Left ventricle myocardium inferior (tissue), 1 donor: ENCODE data around the gene AASDH. TPM values are rescaled to one million over a fixed set of nuclear protein-coding genes. Genes with fewer than 3 reads are reported as not detected.

Experiments used
- DNase-seq: peaks from one replicate; pipeline ENCODE4 v3.0.0-alpha.2; 2020
- H3K27ac ChIP-seq: fragments of 200-600 bp; replicated peaks from 2 replicates; pipeline ENCODE4 v1.8.0; 2021
- H3K27me3 ChIP-seq: fragments of 200-600 bp; 2 replicates; pipeline ENCODE4 v1.8.0; 2021; ENCODE audit warnings: low read depth
- H3K36me3 ChIP-seq: fragments of 200-600 bp; 2 replicates; pipeline ENCODE4 v1.8.0; 2021
- H3K4me1 ChIP-seq: fragments of 200-600 bp; 2 replicates; pipeline ENCODE4 v1.8.0; 2021
- H3K4me3 ChIP-seq: fragments of 200-600 bp; 2 replicates; pipeline ENCODE4 v1.8.0; 2021; ENCODE audit warnings: mild to moderate bottlenecking, moderate library complexity
- H3K9me3 ChIP-seq: fragments of 200-600 bp; replicated peaks from 2 replicates; pipeline ENCODE4 v1.8.0; 2021
- intact Hi-C: fragments of 100-400 bp; cut with micrococcal nuclease; formaldehyde crosslinking; loops from one replicate; pipeline ENCODE4 v1.11.0; 2022
- total RNA-seq: library from RNA; stranded (reverse); fragmentation: NEBNext Ultra II Directional; extraction: Animal tissue kit (Norgen Biotek cat#: 25700); gene quantifications from one replicate; pipeline ENCODE4 v1.2.1, GENCODE V29; 2021
- TF ChIP-seq, protein P1 (sequence below): fragments of 200-600 bp; IDR thresholded peaks from 2 replicates; pipeline ENCODE4 v1.8.0; 2021; ENCODE audit warnings: antibody characterized with exemption, mild to moderate bottlenecking, borderline replicate concordance
- donor health status: DM: no; HTN: yes; CAD: no; lungs with severe emphysema.

AASDH gene
- total RNA-seq, 1 donor from 2014 or later: 6.9 TPM

GRCh38 chr4:56408978-56409377, 21.7 kb upstream of the AASDH start:
- H3K27ac ChIP-seq: no peak overlapping the region
- no peaks in the 10 kb centered on the region for H3K27me3 ChIP-seq
- intact Hi-C loops: no loop called here
- peaks cover 23% of the 10 kb centered on the region for H3K4me1 ChIP-seq
- TF ChIP-seq, protein P1, sequence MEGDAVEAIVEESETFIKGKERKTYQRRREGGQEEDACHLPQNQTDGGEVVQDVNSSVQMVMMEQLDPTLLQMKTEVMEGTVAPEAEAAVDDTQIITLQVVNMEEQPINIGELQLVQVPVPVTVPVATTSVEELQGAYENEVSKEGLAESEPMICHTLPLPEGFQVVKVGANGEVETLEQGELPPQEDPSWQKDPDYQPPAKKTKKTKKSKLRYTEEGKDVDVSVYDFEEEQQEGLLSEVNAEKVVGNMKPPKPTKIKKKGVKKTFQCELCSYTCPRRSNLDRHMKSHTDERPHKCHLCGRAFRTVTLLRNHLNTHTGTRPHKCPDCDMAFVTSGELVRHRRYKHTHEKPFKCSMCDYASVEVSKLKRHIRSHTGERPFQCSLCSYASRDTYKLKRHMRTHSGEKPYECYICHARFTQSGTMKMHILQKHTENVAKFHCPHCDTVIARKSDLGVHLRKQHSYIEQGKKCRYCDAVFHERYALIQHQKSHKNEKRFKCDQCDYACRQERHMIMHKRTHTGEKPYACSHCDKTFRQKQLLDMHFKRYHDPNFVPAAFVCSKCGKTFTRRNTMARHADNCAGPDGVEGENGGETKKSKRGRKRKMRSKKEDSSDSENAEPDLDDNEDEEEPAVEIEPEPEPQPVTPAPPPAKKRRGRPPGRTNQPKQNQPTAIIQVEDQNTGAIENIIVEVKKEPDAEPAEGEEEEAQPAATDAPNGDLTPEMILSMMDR: no peak
- H3K36me3 ChIP-seq: no peaks in the 10 kb centered on the region
- DNase-seq: no peak
- H3K9me3 ChIP-seq: no peaks in the 10 kb centered on the region
- no peak overlapping the region for H3K4me3 ChIP-seq

GRCh38 chr4:56406151-56406550, 18.9 kb upstream of the AASDH start:
- H3K27ac ChIP-seq: no peak overlapping the region
- H3K27me3 ChIP-seq: no peaks in the 10 kb centered on the region
- no peak for DNase-seq
- intact Hi-C loops: no loop called here
- H3K36me3 ChIP-seq: peaks cover 6% of the 10 kb centered on the region
- no peaks in the 10 kb centered on the region for H3K9me3 ChIP-seq
- peaks cover 19% of the 10 kb centered on the region for H3K4me1 ChIP-seq
- H3K4me3 ChIP-seq: no peak overlapping the region
- TF ChIP-seq, protein P1: no peak

DNA sequence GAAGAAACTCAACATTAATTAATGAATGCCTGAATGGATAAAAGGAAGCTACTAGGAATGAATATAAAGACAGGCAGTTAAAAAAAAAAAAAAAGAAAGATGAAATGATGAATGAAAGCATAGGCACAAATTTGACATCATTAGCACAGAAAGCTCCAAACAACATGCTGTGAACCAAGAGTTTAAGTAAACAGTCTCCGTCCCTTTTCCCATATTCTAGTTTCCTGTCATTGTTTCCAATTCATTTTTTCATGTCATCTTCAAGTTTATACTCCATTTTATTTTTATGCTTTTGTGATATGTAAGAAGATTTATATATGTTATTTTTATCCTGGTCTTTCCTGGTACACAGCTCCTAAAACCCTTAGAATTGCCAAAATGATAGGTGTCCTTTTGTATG, 17.7 kb upstream of the AASDH start:
- Histone ChIP-seq H3K4me3 (no peak overlapping the region), H3K36me3 (peaks cover 17% of the 10 kb centered on the region), H3K9me3 (no peaks in the 10 kb centered on the region), H3K4me1 (peaks cover 7% of the 10 kb centered on the region), H3K27ac (no peak overlapping the region), H3K27me3 (no peaks in the 10 kb centered on the region)
- TF ChIP-seq, protein P1: no peak
- no peak for DNase-seq
- intact Hi-C loops: no loop called here

GRCh38 chr4:56400560-56400959, 13.3 kb upstream of the AASDH start:
- intact Hi-C loops: no loop called here
- no peak for DNase-seq
- no peaks in the 10 kb centered on the region for H3K9me3 ChIP-seq
- H3K27ac ChIP-seq: no peak overlapping the region
- no peaks in the 10 kb centered on the region for H3K4me1 ChIP-seq
- H3K36me3 ChIP-seq: peaks cover 17% of the 10 kb centered on the region
- no peaks in the 10 kb centered on the region for H3K27me3 ChIP-seq
- TF ChIP-seq, protein P1: no peak
- H3K4me3 ChIP-seq: no peak overlapping the region

DNA sequence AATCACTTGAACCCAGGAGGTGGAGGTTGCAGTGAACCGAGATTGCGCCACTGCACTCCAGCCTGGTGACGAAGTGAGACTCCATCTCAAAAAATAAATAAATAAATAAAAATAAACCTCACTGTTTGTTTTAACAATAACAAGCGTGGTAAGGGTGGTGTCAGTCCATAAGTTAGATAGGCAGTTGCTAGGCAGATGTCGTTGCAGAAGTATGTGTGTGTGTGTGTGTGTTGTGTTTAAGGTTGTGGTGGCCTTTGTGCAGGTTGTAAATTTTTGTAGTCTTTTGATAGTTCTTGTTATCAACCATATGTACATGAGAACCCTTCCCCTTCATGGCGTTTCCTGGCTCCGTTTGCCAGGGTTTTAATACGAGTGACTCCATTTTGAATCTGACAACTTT, 4.0 kb upstream of the AASDH start:
- Histone ChIP-seq H3K4me3 (no peak overlapping the region), H3K27ac (no peak overlapping the region), H3K27me3 (no peaks in the 10 kb centered on the region), H3K36me3 (no peaks in the 10 kb centered on the region), H3K9me3 (no peaks in the 10 kb centered on the region), H3K4me1 (peaks cover 22% of the 10 kb centered on the region)
- TF ChIP-seq, protein P1: no peak
- intact Hi-C loops: no loop called here
- DNase-seq: no peak

- TF ChIP-seq, protein P1: no peak
- no peak overlapping the region for H3K4me3 ChIP-seq
- DNase-seq: no peak
- H3K27ac ChIP-seq: no peak overlapping the region
- no peaks in the 10 kb centered on the region for H3K9me3 ChIP-seq
- H3K27me3 ChIP-seq: no peaks in the 10 kb centered on the region
- no peaks in the 10 kb centered on the region for H3K36me3 ChIP-seq
- H3K4me1 ChIP-seq: peaks cover 36% of the 10 kb centered on the region
- intact Hi-C loops: no loop called here
Observed at GRCh38 chr4:56389558-56389957, 2.3 kb upstream of the AASDH start.
